HG03575 (cell line): ENCODE results near the gene WIPF2.

ENCODE experiments used
- ATAC-seq: cut with Tn5 transposase; IDR thresholded peaks from one replicate; pipeline ENCODE4 v1.9.1; 2021; ENCODE audit not compliant: unreplicated experiment, insufficient number of reproducible peaks, low FRiP score; ENCODE audit errors: extremely low read depth

Gene WIPF2

DNA sequence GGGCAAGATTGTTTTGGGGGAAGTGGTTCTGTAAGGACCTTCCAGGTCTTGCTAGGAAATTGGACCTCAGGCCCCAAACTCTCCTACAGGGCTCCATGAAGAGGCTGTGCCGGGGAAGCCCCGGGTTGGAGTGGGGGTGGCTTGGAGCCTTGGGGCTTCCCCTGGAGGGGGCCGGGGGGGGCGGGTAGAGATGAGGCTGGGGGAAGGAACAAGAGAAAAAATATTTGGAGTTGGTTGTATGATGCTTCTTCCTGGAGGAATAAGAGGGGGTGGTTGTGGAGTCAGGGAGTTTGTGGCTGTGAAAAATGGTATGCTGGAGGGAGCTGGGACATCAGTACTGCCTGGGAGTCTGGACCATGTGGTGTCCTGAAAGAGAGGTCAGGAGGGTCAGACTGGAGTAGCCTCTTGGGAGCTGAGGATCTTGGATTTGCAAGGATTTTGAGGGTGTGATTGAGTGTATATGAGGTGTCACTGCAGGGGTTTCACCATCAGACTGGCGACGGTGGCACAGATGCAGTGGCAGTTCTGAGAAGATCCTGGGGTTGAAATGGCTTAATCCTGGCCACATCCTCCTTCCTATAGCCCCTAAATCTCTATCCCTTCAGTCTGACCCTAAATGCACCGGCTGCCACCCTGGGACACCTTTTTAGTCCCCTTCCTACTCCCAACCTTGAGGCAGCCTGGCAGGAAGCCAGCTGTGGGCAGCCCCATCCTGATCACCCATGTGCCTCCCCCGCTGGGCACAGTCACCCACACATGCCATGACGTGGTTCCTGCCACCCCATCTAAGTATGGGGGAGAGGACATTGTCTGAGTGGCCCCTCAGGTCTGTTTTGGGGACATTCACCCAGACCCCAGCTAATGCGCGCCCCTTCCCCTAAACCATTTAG lies 100.8 kb downstream of the WIPF2 start:
- ATAC-seq, result no peak

- no peak for ATAC-seq
Observed at GRCh38 chr17:40320756-40321523, 101.8 kb downstream of the WIPF2 start.

DNA sequence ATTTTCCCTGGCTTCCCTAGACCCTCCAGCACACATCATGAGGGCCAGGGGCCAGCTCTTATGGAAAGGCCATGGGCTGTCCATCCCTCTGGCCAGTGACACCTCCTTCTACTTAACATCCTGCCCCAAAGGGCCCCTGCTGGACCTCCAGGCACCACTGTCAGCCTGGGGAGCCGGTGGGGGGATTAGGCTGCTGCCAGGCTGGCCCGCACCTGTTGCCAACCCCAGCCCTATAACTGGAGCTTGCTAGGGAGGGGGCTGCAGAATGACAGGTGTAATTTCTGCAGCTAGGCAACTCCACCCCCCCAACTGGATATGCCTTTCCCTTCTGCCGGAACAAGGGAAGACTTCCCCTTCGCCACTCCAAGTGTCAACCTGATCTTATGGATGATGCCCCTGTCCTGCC lies 102.4 kb downstream of the WIPF2 start:
- ATAC-seq, result no peak

DNA sequence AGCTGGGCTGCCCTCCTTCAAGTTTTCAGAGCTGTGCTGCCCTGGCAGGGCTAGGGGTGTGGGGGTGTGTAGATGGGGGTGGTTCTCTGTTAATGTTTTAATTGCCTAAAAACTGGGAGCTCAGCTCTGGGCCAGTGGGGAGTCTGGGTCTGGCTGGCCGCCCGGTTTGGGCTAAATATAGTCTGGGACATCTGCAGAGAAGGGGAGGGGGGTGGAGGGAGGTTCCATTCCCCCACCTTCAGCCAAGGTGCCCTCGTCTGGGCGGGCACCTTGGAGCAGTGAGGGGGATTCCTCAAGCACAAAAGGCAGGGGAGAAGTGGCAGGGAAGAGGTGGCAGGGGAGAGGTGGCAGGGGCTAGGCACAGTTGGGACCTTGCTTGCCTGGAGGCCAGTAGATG lies 102.9 kb downstream of the WIPF2 start:
- ATAC-seq, result no peak

GRCh38 chr17:40322358-40323315 lies 103.5 kb downstream of the WIPF2 start:
- ATAC-seq, result no peak

DNA sequence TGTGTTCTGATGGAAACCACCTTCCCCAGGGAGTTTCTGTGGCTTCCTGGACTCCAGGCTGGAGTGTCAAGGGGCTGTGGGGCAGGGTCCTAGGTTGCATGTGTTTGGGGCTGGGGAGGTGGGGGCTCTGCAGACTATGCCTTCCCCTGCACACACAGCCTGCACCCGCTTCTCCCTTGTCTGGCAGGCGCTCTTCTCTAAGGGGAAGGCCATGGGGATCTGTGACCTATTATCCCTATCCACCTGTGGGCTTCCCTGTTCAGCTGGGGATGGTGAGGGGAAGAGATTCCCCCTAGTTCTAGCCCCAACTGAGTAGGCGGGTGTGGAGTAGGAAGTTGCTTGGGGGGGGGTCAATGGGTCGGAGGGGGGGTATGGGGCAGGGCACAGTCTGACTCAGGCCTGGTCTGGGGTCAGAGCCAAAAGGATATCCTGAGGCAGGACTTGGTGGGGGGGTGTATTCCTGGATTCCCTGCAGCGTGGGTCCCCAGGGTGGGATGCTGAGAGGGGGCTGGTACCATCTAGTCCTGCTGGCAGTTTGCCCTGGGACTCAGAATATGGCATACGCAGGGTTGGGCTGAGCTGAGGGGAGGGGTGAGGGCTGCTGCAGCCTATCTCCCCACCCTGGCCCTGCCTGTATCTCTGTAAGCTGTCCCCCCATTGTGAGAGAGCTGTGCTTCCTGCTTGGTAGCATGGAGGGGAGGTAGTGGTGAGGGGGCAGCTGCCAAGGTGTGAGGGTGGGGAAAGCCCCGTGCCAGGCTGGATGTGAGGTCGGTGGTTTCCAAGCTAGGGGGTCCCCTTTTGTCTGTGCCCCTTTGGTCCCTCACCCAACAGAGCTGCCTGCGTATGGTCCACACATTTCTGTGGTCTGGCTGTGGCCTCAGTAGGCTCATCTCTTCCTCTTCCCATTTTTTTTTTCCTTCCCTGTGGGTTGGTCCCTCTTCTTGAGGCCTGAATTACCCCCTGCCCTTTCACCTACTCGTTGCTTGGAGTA lies 104.6 kb downstream of the WIPF2 start:
- ATAC-seq, result no peak

GRCh38 chr17:40325156-40326013 lies 106.3 kb downstream of the WIPF2 start:
- no peak for ATAC-seq

GRCh38 chr17:40326014-40326831 lies 107.1 kb downstream of the WIPF2 start:
- ATAC-seq, result no peak

GRCh38 chr17:40326832-40327199 lies 107.7 kb downstream of the WIPF2 start:
- no peak for ATAC-seq

GRCh38 chr17:40327244-40327729 lies 108.2 kb downstream of the WIPF2 start:
- no peak for ATAC-seq

DNA sequence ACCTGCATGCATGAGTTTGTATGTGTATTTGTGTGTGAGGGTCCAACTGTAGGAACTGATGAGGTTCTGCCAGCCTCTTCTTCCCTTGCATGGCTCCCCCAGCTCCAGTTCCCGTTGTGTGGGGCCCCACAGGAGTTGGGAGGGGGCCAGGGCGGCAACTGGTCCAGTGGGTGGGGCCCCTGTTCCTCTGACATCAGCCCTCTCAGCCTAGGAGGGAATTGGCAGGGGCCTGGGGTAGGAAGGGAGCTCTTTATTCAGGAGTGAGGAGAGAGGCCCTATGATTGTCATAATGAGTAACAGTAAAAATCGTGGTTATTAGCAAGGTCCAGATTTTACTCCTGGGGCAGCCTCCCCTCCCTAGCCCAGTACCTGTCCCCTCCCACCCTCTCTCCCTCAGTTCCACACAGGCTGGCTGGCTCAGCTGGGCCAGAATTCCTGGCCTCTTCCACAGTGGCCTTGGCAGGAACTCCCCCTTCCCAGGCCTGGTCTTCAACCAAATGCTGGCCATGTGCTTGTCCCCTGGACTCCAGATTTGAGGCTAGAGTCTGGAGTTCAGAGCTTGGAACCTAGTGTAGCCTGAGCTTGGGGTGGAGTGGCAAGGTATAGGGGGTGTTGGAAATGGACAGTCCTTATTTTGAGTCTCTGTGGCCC lies 108.8 kb downstream of the WIPF2 start:
- no peak for ATAC-seq

DNA sequence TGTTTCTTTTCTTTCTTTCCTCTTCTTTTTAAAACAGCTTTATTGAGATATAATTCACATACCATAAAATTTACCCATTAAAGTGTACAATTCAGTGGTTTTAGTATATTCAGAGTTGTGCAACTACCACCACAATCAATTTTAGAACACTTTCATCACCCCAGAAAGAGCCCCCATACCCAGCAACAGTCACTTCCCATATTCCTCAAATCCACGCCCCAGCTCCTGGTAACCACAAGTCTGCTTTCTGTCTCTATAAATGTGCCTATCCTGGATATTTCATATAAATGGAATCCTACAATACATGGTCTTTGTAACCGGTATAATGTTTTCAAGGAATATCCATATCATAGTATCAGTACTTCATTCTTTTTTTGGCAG lies 109.3 kb downstream of the WIPF2 start:
- ATAC-seq, result no peak

DNA sequence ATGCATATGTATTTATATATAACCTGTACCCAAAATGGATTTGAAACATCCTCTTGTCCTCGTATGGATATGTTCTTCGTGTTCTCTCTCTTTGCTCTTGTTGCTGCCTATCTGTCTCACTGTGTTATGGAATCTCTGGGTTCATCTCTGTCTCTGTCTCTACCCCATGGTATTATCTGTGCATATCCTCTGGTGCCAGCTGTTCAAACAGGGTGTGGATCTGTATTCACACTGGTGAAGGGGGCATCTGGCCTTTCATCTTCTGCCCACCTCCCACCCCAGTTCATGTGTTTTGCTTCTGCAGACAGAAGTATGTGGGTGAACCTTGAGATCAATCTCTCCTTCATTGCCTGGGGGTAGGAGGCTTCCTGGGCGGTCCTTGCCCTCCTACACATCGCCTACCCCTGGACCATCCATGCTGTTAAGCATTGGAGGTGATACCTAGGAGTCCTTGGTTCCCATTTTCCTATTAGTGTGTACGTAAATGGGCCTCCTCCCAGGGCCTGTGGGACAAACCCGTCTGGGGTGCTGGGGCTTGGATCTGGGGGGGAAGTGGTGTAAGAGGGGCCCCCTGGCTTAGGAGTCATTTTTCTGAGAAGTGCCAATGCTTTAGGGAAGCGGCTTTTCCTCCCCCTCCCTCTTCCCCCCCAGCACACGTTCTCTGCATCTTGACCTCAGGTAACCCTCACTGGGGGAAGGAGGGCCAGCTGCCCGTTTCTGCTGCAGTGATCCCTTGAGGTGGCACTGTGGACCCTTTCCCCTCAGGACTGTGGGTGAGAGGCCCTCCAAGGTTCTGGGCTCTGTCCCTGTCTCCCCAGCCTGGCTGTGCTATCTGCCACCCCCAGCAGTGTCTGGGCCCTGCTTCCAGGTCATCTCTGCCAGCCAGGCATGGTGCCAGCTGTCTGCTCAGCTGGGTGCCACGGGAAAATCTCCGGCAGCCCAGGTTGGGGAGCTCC lies 111.0 kb downstream of the WIPF2 start:
- no peak for ATAC-seq

- ATAC-seq, result no peak
Observed at GRCh38 chr17:40330850-40331470, 111.9 kb downstream of the WIPF2 start.
